ENCODE results near the gene RNH1.
"Not testable (repeated sequence)": the region's sequence is repeated elsewhere in the genome, so short reads cannot be mapped to it uniquely, and the experiment has no call there.

Gene RNH1

GRCh38 chr11:520428-521176 is 13.6 kb upstream of the RNH1 start:
- DNase-seq (ENCODE audit: low read depth): no peak

DNA sequence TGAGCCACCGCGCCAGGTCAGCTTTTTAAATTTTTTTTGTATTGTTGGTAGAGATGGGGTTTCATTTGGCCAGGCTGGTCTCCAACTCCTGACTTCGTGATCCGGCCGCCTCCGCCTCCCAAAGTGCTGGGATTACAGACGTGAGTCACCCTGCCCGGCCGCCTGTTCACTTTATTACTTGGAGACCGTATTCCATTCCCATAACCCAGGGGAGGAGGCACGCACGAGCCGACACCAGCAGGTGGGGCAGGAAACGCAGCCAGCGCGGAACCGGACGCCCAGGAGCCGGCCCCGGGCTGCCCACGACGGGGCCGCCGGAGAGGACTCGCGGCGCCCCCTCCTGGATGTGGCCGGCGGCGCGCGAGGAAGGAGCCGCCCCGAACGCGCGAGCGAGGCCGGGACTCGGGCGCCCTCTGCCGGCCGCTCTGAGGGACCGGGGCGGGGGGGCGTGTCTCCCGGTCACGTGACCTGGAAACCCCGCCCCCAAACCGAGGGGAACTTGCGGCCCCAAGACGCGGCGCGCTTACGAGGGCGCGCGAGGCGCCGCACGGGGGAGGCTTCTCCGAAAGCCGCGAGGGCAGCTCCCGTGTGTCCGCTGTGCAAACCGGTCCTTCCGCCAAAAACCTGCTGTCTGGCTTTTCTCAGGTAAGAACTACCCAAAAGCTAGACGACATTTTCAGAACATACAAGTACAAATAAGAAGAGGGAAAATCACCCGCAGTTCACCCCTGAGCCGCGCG is 11.6 kb upstream of the RNH1 start:
- peak; percentile 87 for DNase-seq (ENCODE audit: low read depth)

GRCh38 chr11:516918-517685 is 10.1 kb upstream of the RNH1 start:
- not testable (repeated sequence) for DNase-seq (ENCODE audit: low read depth)

DNA sequence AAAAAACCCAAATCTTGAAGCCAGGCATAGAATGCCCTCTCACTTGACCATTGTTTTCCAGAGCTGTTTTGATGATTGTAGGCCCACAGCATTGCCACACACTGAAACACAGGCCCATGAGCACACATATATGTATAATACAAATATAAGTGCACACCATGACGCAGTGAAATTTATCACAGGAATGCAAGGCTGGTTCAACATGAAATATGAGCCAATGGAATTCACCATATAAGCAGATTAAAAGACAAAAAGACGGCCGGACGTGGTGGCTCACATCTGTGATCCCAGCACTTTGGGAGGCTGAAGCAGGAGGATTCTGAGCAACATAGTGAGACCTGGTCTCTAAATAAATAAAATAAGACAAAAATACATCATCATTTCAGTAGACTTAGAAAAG is 9.4 kb upstream of the RNH1 start:
- DNase-seq (ENCODE audit: low read depth): no peak

DNA sequence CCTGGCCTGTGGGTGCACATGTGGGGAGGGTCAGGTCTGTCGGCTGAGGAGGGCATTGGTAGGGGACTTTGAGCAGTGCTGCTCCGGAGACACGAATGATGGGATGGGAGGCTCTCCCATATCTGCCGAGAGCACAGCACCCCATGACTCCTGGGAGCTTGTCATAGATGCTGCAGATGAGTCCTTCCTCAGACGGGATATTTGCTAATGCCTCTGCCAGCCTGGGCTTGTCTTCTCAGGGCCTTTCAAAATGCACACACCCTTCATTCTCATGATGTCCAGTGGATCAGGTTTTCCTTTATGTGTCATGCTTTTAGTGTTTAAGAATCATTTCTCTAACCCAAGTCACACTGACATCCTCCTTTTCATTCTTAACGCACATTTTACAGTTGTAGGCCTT is 8.1 kb upstream of the RNH1 start:
- DNase-seq (ENCODE audit: low read depth): no peak

- no peak for DNase-seq (ENCODE audit: low read depth)
These were observed 7.6 kb upstream of the RNH1 start for GRCh38 chr11:514606-515005.

DNA sequence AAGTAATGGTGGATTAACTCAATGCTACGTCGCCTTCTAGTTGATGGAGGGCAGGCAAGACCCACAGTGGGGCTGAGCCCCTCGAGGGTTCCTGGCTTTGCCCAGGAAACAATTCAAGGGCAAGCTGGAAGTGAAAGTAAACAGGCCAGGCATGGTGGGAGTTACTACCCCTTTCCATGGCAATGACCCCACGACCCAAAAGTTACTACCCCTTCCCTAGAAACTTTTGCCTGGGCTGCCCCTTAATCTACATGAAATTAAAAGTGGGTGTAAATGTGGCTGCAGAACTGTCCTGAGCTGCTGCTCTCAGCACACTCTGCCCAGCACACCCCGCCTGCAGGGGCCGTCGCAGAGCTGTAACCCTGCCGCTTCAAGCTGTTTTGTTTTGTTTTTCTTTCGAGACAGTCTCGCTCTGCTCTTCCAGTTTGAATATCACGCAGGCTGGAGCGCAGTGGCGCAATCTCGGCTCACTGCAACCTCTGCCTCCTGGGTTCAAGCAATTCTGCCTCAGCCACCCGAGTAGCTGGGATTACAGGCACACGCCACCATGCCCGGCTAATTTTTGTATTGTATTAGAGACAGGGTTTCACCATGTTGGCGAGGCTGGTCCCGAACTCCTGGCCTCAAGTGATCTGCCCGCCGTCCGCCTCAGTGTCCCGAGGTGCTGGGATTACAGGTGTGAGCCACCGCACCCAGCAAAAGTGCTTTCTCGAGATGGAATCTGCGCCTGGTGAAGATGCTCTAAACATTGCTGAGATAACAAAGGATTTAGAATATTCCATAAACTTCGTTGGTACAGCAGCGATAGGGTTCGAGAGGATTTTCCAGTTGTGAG is 5.9 kb upstream of the RNH1 start:
- no peak for DNase-seq (ENCODE audit: low read depth)

DNA sequence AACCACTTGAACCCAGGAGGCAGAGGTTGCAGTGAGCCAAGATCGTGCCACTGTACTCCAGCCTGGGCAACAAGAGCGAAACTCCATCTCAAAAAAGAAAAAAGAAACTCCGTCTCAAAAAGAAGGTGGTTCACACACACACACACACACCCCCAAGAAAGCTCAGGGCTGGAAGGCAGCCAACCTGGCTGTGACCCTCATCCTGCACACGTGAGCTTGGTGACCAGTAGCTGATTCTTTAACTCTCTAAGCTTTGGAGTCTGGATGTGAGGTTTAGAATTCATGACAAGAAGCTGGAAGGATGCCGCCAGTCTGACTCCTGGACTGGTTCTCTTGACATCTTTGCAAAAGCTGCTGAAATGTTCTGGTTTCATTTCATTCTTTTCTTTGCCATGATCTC is 1.9 kb upstream of the RNH1 start:
- no peak for DNase-seq (ENCODE audit: low read depth)

DNA sequence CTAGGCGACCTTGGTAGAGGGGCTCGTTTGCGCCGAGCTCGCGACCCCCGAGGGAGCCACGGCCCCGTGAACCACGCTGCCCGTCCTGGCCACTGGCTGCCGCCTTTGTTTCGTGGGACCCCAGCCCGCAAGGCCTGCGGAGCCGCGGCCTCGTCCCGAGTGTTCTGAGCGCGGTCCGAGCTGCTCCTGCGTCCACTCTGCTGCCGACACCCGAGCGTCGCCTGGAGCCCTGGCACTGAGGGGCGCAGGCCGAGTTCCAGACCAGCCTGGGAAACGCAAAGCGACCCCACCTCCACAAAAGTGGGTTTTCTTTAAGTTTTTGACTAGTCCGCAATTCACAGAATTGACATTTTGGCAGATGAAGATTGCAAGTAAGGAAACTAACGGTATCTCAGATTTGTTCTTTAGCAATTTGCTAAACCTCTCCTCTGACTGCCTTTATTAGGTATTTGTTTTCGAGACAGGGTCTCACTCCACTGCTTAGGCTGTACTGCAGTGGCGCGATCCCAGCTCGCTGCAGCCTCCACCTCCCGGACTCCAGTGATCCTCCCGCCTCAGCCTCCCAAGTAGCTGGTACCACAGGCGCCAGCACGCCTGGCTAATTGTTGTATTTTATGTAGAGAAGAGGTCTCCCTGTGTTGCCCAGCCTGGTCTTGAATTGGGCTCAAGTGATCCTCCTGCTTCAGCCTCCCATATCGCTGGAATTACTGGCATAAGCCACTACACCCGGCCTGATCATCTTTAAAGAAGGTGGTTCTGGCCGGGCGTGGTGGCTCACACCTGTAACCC is 879 bp upstream of the RNH1 start:
- no peak for DNase-seq (ENCODE audit: low read depth)

GRCh38 chr11:506238-506994 is 626 bp downstream of the RNH1 start:
- DNase-seq (ENCODE audit: low read depth): peak; percentile 95

GRCh38 chr11:504994-505344 is 2.1 kb downstream of the RNH1 start:
- no peak for DNase-seq (ENCODE audit: low read depth)

- no peak for DNase-seq (ENCODE audit: low read depth)
These were observed 2.7 kb downstream of the RNH1 start for GRCh38 chr11:504053-504993.

DNA sequence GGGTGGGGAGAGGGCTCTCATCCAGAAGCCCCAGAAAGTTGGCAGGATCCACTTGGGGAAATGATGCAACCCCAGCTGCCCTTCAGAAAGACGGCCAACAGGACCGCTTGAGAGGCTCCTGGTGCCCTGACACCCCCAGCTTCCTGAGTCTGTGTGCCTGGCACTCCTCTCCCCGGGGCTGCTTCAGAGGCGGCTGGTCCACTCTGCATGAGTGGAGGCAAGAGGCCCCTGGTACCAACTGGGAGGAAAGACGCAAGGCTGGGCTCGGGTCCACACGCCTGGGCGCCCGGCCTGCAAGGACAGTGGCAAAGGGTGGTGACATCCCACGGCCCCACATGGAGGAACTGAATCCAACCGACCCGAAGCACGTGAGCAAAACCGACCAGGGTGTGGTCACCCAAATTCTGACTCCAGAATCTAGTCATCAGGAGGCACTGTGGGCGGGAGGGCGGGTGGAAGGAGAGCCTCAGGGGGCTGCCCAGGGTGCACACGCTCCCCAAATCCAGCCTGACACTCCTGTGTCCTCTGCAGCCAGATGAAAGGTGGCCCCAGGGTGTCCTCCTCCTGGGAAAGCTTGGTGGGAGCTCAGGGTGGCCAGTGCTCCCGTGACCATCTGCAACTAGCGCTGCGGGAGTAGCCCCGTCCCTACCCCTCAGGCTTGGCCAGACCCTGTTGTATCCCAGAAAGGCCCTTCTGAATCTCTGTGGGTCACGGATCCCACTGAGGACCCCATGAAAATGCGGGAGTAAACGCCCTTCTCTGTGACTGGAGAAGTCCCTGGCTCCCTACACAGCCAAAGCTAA is 3.7 kb downstream of the RNH1 start:
- no peak for DNase-seq (ENCODE audit: low read depth)

- DNase-seq (ENCODE audit: low read depth): no peak
These were observed 4.5 kb downstream of the RNH1 start for GRCh38 chr11:502288-503178.

- no peak for DNase-seq (ENCODE audit: low read depth)
These were observed 5.3 kb downstream of the RNH1 start for GRCh38 chr11:501683-502287.

DNA sequence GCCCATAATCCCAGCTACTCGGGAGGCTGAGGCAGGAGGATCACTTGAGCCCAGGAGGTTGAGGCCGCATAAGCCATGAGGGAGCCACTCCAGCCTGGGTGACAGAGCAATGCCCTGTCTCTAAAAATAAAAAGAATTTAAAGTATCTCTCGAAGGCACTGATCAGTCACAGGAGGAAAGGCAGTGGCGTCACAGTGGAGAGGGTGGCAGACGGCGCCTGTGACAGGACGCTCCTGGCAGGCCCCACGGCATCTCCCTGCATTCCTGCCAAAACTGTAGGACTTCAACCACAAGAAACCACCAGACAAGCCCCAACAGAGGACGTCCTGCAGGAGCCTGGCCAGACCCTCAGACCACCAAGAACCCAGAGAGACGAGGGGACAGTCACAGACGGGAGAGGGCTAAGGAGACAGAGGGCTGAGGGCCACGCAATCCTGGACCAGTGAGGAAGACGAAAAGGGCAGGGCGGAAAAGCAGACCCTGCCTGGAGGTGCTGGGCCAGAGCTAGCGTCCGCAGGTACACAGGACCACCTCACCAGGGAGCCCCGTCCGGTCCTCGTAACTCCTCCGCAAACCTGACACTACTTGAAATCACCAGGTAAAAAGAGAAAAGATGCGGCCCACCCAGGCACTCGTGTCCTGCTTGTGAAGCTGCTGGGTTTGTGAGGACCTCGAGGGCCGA is 5.9 kb downstream of the RNH1 start:
- no peak for DNase-seq (ENCODE audit: low read depth)
